ENCODE measurements around the gene BARX2. TPM values are rescaled to one million over a fixed set of nuclear protein-coding genes. Genes with fewer than 3 reads are reported as not detected.

BARX2 gene
- total RNA-seq, 1 experiment from 2014 or later: 0.12 TPM

DNA sequence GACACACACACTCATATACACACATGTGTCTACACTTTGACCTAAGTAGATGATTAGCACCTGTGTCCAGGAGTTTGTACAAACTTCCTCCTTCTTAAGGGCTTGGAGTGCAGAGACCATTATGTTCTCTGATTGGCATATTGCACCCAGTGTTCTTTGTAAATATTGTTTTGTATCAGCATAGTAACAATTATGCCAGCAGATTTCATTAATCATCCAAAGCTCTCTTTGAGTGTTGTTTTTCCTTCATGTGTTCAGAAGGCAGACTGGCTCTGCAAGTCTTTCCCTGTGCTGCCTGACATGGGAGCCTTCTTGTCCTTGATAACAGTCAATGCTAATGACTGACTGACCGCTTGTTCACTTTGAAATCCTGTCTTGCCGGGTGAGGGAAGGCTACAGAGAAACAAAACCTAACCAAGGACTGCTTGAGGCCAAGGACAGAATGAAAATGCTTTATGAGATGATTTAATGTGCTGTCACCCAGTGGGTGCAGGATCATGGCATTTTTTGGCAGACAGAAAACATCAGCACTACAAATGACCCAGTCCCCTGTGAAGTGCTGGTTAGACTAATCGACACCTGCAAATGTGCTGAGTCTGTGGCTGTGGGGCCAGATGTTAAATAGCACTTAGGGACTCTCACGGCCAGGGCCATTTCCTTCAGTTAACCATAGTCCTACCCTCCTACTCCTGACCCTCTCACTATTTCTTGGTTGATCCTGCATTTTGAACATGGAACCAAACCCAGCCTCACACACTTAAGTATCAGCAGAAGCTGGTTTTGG is 6.6 kb upstream of the BARX2 start:
- ChIA-PET RAD21 (ENCODE audit: low non-redundant PET in 1 of 2, low total read pairs in 2 of 2, uncharacterized antibody in 2 of 2, unreplicated experiment in 2 of 2) (no interaction called here), POLR2A (no interaction called here), CTCF (no interaction called here)
- Histone ChIP-seq H3K27me3 (ENCODE audit: insufficient read depth, low read length) (peaks cover 62% of the 10 kb centered on the region), H3K4me2 (ENCODE audit: low read length) (no peak overlapping the region), H4K20me1 (ENCODE audit: insufficient read depth) (no peaks in the 10 kb centered on the region), H3K9ac (ENCODE audit: low read length) (no peak overlapping the region), H2AFZ (ENCODE audit: low read depth, low read length, poor library complexity, severe bottlenecking) (no peak overlapping the region), H3K27ac (ENCODE audit: low read depth, low read length) (no peak overlapping the region), H3K9me3 (ENCODE audit: control insufficient read depth in 1 of 2, insufficient read depth in 1 of 2, low read depth in 1 of 2, low read length in 2 of 2) (no peaks in the 10 kb centered on the region), H3K4me3 (replicated peaks in 1 of 2; ENCODE audit: low read depth in 1 of 2, low read length in 2 of 2) (no peak overlapping the region), H3K9me2 (ENCODE audit: insufficient read depth) (no peaks in the 10 kb centered on the region), H3K4me1 (ENCODE audit: control insufficient read depth in 1 of 2, insufficient read depth in 2 of 2, low read length in 2 of 2) (peaks cover 0 to 15% of the 10 kb centered on the region in 2 experiments; a peak in 2 of 4 replicates), H3K79me2 (ENCODE audit: insufficient read depth, low read length) (no peaks in the 10 kb centered on the region), H3K36me3 (ENCODE audit: control insufficient read depth in 1 of 2, insufficient read depth in 2 of 2, low read length in 2 of 2) (no peaks in the 10 kb centered on the region)
- BruUV-seq (replicated peaks): no TSS peak
- intact Hi-C loops (cut with micrococcal nuclease): no loop called here
- ATAC-seq (no peak), DNase-seq (ENCODE audit: low read depth, low spot score) (no peak)
- TF ChIP-seq, protein P1, sequence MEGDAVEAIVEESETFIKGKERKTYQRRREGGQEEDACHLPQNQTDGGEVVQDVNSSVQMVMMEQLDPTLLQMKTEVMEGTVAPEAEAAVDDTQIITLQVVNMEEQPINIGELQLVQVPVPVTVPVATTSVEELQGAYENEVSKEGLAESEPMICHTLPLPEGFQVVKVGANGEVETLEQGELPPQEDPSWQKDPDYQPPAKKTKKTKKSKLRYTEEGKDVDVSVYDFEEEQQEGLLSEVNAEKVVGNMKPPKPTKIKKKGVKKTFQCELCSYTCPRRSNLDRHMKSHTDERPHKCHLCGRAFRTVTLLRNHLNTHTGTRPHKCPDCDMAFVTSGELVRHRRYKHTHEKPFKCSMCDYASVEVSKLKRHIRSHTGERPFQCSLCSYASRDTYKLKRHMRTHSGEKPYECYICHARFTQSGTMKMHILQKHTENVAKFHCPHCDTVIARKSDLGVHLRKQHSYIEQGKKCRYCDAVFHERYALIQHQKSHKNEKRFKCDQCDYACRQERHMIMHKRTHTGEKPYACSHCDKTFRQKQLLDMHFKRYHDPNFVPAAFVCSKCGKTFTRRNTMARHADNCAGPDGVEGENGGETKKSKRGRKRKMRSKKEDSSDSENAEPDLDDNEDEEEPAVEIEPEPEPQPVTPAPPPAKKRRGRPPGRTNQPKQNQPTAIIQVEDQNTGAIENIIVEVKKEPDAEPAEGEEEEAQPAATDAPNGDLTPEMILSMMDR (IDR thresholded peaks at IDR 0.05 in 2 of 3, conservative IDR thresholded peaks at IDR 0.05 in 1 of 3; ENCODE audit: borderline replicate concordance in 1 of 3, insufficient read depth in 1 of 3, low read depth in 2 of 3, low read length in 2 of 3): no peak
- TF ChIP-seq, protein P2, sequence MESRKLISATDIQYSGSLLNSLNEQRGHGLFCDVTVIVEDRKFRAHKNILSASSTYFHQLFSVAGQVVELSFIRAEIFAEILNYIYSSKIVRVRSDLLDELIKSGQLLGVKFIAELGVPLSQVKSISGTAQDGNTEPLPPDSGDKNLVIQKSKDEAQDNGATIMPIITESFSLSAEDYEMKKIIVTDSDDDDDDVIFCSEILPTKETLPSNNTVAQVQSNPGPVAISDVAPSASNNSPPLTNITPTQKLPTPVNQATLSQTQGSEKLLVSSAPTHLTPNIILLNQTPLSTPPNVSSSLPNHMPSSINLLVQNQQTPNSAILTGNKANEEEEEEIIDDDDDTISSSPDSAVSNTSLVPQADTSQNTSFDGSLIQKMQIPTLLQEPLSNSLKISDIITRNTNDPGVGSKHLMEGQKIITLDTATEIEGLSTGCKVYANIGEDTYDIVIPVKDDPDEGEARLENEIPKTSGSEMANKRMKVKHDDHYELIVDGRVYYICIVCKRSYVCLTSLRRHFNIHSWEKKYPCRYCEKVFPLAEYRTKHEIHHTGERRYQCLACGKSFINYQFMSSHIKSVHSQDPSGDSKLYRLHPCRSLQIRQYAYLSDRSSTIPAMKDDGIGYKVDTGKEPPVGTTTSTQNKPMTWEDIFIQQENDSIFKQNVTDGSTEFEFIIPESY (IDR thresholded peaks at IDR 0.05; ENCODE audit: extremely low read depth, insufficient replicate concordance, low read length): no peak
- TF ChIP-seq EGR1 (IDR thresholded peaks at IDR 0.05; ENCODE audit: low read depth): no peak
- no peak for TF ChIP-seq EZH2phosphoT487 (IDR thresholded peaks at IDR 0.05; ENCODE audit: borderline replicate concordance)
- TF ChIP-seq CBX3 (IDR thresholded peaks at IDR 0.05; ENCODE audit: low read depth): no peak
